B cell (primary cell): Measurements from ENCODE around the gene SURF2.

Experiments used
- CTCF ChIP-seq: fragments of 200-600 bp; IDR thresholded peaks from one replicate; pipeline ENCODE4 v1.8.0; 2022; ENCODE audit warnings: antibody characterized with exemption, mild to moderate bottlenecking
- EZH2 ChIP-seq: IDR thresholded peaks from 2 replicates; pipeline ENCODE4 v1.6.1; 2012; ENCODE audit warnings: borderline replicate concordance, low read depth, mild to moderate bottlenecking, moderate library complexity, low read length; ENCODE audit not compliant: insufficient read depth, poor library complexity, severe bottlenecking

- no peak for TF ChIP-seq CTCF
- TF ChIP-seq EZH2 = no peak
Measured at GRCh38 chr9:133389562-133389961, 33.2 kb downstream of the SURF2 start.
